C4-2B (cell line): ENCODE data around the gene SLC9A4.

Experiments
- ZFX ChIP-seq: fragments of 450-650 bp; IDR thresholded peaks from 2 replicates; pipeline ENCODE4 v1.6.1; 2017
- TF ChIP-seq, protein P1 (sequence below): fragments of 450-650 bp; conservative IDR thresholded peaks from 2 replicates; pipeline ENCODE4 v1.5.1; 2017; ENCODE audit warnings: mild to moderate bottlenecking

GRCh38 chr2:102487761-102488462 lies 14.9 kb downstream of the SLC9A4 start:
- TF ChIP-seq, protein P1, sequence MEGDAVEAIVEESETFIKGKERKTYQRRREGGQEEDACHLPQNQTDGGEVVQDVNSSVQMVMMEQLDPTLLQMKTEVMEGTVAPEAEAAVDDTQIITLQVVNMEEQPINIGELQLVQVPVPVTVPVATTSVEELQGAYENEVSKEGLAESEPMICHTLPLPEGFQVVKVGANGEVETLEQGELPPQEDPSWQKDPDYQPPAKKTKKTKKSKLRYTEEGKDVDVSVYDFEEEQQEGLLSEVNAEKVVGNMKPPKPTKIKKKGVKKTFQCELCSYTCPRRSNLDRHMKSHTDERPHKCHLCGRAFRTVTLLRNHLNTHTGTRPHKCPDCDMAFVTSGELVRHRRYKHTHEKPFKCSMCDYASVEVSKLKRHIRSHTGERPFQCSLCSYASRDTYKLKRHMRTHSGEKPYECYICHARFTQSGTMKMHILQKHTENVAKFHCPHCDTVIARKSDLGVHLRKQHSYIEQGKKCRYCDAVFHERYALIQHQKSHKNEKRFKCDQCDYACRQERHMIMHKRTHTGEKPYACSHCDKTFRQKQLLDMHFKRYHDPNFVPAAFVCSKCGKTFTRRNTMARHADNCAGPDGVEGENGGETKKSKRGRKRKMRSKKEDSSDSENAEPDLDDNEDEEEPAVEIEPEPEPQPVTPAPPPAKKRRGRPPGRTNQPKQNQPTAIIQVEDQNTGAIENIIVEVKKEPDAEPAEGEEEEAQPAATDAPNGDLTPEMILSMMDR: no peak
- TF ChIP-seq ZFX: no peak
